ENCODE measurements around the gene KAT7.

- TF ChIP-seq TAF1 (IDR thresholded peaks at IDR 0.05; ENCODE audit: borderline replicate concordance, low read depth, low read length) (no peak), FOXM1 (IDR thresholded peaks at IDR 0.05; ENCODE audit: low read depth, low read length) (peak; percentile 85), PAX5 (IDR thresholded peaks at IDR 0.05; ENCODE audit: borderline replicate concordance, low read depth, low read length) (peak; percentile 83; the same call in 1 of the 2 replicates), ATF2 (IDR thresholded peaks at IDR 0.05; ENCODE audit: low read length) (peak; percentile 95), JUND (IDR thresholded peaks at IDR 0.05; ENCODE audit: low read depth, low read length) (no peak), E2F4 (IDR thresholded peaks at IDR 0.05; ENCODE audit: low read depth, low read length) (no peak), IRF5 (IDR thresholded peaks at IDR 0.05; ENCODE audit: borderline replicate concordance) (no peak), CTCF (IDR thresholded peaks at IDR 0.05 in 2 of 3, conservative IDR thresholded peaks at IDR 0.05 in 1 of 3; ENCODE audit: control insufficient read depth in 2 of 3, extremely low read depth in 1 of 3, insufficient read depth in 1 of 3, low read depth in 3 of 3, low read length in 3 of 3) (no peak), EZH2 (IDR thresholded peaks at IDR 0.05; ENCODE audit: borderline replicate concordance, control insufficient read depth, low read depth, low read length) (no peak)
These were observed 41.5 kb upstream of the KAT7 start for GRCh38 chr17:49746791-49747490.

Data from GM12878 (cell line).